ENCODE measurements around the gene RSPH3.
"Not testable (repeated sequence)": the region's sequence is repeated elsewhere in the genome, so short reads cannot be mapped to it uniquely, and the experiment has no call there.

The RSPH3 gene

GRCh38 chr6:158970640-158971275 is 29.2 kb downstream of the RSPH3 start:
- DNase-seq = no peak

GRCh38 chr6:158969148-158969547 is 30.9 kb downstream of the RSPH3 start:
- DNase-seq = no peak

DNA sequence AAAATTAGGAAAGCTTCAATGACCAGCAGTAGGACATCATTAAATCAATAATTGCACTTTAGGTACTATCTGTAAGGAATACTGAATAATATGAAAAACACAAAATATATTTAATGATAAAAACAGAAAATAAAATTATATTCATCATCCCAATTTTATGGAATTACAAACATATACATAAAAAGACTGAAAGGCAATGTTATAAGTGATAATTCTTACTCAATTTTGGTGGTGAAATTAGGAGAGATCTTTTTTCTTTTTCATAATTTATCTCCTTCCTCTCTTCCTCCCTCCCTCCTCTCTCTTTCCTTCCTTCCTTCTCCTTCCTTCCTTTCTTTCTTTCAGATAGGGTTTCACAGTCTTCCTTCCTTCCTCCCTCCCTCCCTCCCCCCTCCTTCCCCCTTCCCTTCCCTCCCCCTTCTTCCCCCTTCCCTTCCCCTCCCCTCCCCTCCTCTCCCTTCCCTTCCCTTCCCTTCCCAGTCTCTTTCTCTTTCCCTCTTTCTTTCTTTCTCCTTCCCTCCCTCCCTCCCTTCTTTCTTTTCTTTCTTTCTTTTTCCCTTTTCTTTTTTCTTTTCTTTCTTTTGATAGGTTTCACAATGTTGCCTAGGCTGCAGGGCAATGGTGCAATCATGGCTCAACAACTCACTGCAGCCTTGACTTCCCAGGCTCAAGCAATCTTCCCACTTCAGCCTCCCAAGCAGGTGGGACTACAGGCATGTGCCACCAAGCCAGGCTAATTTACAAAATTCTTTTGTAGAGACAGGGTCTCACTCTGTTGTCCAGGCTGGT is 36.8 kb downstream of the RSPH3 start:
- DNase-seq = no peak

- DNase-seq = no peak
Measured at GRCh38 chr6:158962371-158962770, 37.6 kb downstream of the RSPH3 start.

DNA sequence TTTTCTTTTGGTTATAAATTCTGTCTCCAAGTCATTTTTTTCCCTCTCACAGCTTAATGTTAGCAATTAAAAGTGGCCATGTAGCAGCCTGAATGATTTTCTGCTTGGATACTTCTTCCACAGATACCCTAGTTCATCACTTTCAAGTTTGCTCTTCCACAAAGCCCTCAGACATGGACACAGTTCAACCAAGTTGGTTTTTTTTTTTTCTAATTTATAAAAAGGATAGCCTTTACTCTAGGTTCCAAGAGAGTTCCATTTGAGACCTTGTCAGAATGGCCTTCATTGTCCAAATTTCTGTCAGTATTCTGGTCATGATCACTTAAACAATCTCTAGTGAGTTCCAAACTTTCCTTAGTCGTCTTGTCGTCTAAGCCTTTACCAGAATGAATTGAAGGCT is 40.0 kb downstream of the RSPH3 start:
- DNase-seq = no peak

DNA sequence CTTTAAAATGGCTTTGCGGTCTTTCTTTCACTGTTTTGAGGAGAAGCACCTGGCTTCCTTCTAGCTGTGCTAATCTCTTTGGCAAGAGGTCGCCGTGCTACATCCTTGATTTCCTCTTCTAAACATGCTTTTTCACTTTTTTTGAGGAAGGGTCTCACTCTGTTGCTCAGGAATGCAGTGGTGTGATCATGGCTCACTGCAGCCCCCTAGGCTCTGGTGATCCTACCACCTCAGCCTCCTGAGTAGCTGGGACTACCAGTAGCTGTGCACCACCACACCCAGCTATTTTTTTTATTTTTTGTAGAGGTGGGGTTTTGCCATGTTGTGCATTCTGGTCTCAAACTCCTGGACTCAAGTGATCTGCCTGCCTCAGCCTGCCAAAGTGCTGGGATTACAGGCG is 40.5 kb downstream of the RSPH3 start:
- no peak for DNase-seq

GRCh38 chr6:158958504-158959386 is 41.3 kb downstream of the RSPH3 start:
- peak; percentile 15 for DNase-seq

DNA sequence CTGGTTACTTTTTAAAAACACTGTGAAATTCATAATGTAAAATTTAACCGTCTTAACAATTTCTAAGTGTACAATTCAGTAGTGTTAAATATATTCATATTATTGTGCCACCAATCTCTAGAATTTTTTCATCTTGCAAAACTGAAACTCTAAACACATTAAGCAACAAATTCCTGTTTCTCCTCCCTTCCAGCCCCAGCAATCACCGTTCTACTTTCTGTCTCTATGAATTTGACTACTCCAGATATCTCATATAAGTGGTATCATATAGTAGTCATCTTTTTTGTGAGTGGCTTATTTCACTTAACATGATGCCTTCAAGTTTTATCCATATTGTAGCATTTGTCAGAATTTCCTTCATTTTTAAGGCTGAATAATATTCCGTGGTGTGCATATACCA is 44.7 kb downstream of the RSPH3 start:
- no peak for DNase-seq

- no peak for DNase-seq
Measured at GRCh38 chr6:158954753-158955152, 45.2 kb downstream of the RSPH3 start.

GRCh38 chr6:158952011-158952410 is 48.0 kb downstream of the RSPH3 start:
- not testable (repeated sequence) for DNase-seq

DNA sequence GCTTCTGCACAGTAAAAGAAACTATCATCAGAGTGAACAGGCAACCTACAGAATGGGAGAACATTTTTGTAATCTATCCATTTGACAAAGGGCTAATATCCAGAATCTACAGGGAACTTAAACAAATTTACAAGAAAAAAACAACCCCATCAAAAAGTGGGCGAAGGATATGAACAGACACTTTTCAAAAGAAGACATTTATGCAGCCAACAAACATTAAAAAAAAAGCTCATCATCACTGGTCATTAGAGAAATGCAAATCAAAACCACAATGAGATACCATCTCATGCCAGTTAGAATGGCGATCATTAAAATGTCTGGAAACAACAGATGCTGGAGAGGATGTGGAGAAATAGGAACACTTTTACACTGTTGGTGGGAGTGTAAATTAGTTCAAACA is 48.4 kb downstream of the RSPH3 start:
- not testable (repeated sequence) for DNase-seq

- no peak for DNase-seq
Measured at GRCh38 chr6:158947284-158947683, 52.7 kb downstream of the RSPH3 start.

DNA sequence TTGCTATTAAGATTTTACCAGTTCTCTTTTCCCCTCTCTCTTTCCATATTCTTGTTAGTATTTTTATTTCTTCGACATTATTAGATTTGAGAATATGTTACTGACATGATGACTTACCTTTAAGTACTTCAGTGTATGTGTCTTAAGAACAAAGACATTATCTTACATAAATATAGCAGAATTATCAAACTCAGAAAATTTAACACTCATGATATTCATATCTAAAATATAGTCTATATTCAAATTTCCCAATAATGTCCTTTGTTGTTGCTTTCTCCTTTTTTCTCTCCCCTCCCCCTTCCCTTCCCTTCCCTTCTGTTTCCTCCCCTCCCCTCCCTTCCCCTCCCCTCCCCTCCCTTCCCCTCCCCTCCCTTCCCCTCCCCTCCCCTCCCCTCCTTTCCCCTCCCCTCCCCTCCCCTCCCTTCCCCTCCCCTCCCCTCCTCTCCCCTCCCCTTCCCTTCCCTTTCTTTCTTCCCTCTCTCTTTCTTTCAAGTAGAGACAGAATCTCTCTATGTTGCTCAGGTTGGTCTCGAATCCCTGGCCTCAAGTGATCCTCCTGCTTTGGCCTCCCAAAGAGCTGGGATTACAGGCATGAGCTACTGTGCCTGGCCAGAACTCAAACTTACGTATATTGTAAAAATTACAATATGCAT is 56.5 kb downstream of the RSPH3 start:
- no peak for DNase-seq

DNA sequence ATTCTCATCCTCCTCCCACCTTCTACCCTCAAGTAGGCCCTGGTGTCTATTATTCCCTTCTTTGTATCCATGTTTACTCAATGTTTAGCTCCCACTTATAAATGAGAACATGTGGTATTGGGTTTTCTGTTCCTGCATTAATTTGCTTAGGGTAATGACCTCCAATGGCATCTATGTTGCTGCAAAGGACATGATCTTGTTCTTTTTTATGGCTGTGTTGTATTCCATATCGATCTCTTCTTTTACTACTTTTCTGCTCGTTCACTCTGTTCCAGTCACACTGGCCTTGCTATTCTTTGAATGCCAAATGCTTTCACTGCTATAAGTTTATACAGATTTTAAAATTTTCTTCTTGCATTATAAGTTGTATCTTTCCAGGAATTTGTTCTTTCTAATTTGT is 57.7 kb downstream of the RSPH3 start:
- no peak for DNase-seq

- DNase-seq = no peak
Measured at GRCh38 chr6:158941246-158941645, 58.8 kb downstream of the RSPH3 start.

GRCh38 chr6:158939255-158940159 is 60.5 kb downstream of the RSPH3 start:
- no peak for DNase-seq

GRCh38 chr6:158938811-158939254 is 61.2 kb downstream of the RSPH3 start:
- peak; percentile 25 for DNase-seq

GRCh38 chr6:158938220-158938619 is 61.8 kb downstream of the RSPH3 start:
- DNase-seq = no peak

DNA sequence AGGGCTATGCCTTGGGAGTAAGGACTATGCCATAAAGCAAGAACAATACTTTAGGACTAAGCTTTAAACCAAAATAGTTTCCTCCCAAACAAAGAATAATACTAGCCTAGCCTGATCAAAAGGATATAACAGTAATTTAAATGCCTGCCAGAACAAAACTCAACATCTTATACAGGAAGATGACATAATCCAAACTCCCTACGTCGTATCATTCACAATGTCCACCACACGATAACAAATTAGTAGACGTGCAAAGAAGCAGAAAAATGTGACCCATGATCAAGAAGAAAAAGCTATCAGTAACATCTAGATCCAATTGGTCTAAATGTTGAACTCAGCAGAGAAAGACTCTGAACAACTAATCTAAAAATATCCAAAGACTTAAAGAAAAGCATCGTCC is 65.8 kb downstream of the RSPH3 start:
- DNase-seq = no peak

GRCh38 chr6:158933079-158933595 is 66.9 kb downstream of the RSPH3 start:
- DNase-seq = no peak

GRCh38 chr6:158928068-158928467 is 71.9 kb downstream of the RSPH3 start:
- no peak for DNase-seq

DNA sequence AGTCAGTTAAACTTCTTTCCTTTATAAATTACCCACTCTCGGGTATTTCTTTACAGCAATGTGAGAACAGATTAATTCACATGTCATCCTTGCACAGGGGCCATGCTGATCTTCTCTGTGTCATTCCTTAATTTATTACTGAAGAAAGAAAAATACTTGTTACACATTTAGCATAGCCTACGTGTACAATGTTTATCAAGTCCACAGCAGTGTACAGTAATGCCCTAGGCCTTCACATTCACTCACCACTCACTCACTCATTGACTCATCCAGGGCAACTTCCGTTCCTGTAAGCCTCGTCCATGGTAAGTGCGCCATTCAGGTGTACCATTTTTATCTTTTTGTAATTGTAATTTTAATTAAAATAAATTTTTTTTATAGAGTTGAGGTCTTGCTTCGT is 73.6 kb downstream of the RSPH3 start:
- no peak for DNase-seq
